HL-60 (cell line): Measurements from ENCODE around the gene ATP2B3.

ENCODE experiments used
- DNase-seq, 2 experiments: peaks; one replicate each; pipeline ENCODE4 v3.0.0-alpha.2; 2010 to 2020; ENCODE audit warnings: low read depth in 1 of 2, low spot score in 1 of 2
- H3K27ac ChIP-seq: fragments of 250-450 bp; sonication (Bioruptor Pico); replicated peaks from 2 replicates; pipeline ENCODE4 v1.5.1; 2020; ENCODE audit warnings: mild to moderate bottlenecking, moderate library complexity
- H3K27me3 ChIP-seq: fragments of 250-450 bp; sonication (Bioruptor Pico); 2 replicates; pipeline ENCODE4 v1.5.1; 2021; ENCODE audit warnings: mild to moderate bottlenecking, moderate library complexity; ENCODE audit not compliant: insufficient read depth, poor library complexity, severe bottlenecking
- H3K4me3 ChIP-seq: replicated peaks from 2 replicates; pipeline ENCODE4 v1.5.1; 2011; ENCODE audit warnings: mild to moderate bottlenecking, control low read depth, low read length; ENCODE audit not compliant: insufficient read depth
- CTCF ChIP-seq: IDR thresholded peaks from one replicate; pipeline ENCODE4 v1.5.1; 2011; ENCODE audit warnings: low read length, control low read depth, inconsistent platforms; ENCODE audit not compliant: insufficient read depth
- GABPA ChIP-seq: IDR thresholded peaks from 2 replicates; pipeline ENCODE4 v1.6.1; 2012; ENCODE audit warnings: low read depth
- POLR2AphosphoS5 ChIP-seq: IDR thresholded peaks from 2 replicates; pipeline ENCODE4 v1.6.1; 2012; ENCODE audit warnings: low read depth
- REST ChIP-seq: IDR thresholded peaks from 2 replicates; pipeline ENCODE4 v1.6.1; 2012; ENCODE audit warnings: low read depth; ENCODE audit not compliant: insufficient replicate concordance
- SPI1 ChIP-seq: IDR thresholded peaks from 2 replicates; pipeline ENCODE4 v1.6.1; 2012; ENCODE audit warnings: low read depth, mild to moderate bottlenecking, borderline replicate concordance

ATP2B3 gene

GRCh38 chrX:153505361-153505760, 12.1 kb upstream of the ATP2B3 start:
- no peak overlapping the region for H3K27ac ChIP-seq
- TF ChIP-seq CTCF (no peak), GABPA (no peak), POLR2AphosphoS5 (no peak), REST (no peak), SPI1 (no peak)
- H3K27me3 ChIP-seq, result no peaks in the 10 kb centered on the region
- H3K4me3 ChIP-seq, result no peak overlapping the region
- no peak for DNase-seq

- H3K4me3 ChIP-seq, result no peak overlapping the region
- H3K27me3 ChIP-seq, result no peaks in the 10 kb centered on the region
- peak; percentile 45 to 71 for DNase-seq
- no peak overlapping the region for H3K27ac ChIP-seq
- no peak for TF ChIP-seq SPI1
- peak; percentile 8 for TF ChIP-seq CTCF
Observed at GRCh38 chrX:153507484-153508178, 9.8 kb upstream of the ATP2B3 start.

- DNase-seq, result no peak
- H3K4me3 ChIP-seq, result no peak overlapping the region
- no peak overlapping the region for H3K27ac ChIP-seq
- no peaks in the 10 kb centered on the region for H3K27me3 ChIP-seq
- no peak for TF ChIP-seq REST
- TF ChIP-seq SPI1, result no peak
- no peak for TF ChIP-seq CTCF
- TF ChIP-seq POLR2AphosphoS5, result no peak
- no peak for TF ChIP-seq GABPA
Observed at GRCh38 chrX:153509592-153509991, 7.8 kb upstream of the ATP2B3 start.

GRCh38 chrX:153510383-153510782, 7.1 kb upstream of the ATP2B3 start:
- H3K4me3 ChIP-seq, result no peak overlapping the region
- no peak for TF ChIP-seq GABPA
- H3K27me3 ChIP-seq, result no peaks in the 10 kb centered on the region
- DNase-seq, result no peak
- H3K27ac ChIP-seq, result no peak overlapping the region
